Right lobe of liver (tissue), 4 donors: ENCODE data around the gene TNNI3.

ENCODE experiments used
- CTCF ChIP-seq, 4 donors: fragments of 200-600 bp in 3 of 4; fragments of 450-650 bp in 1 of 4; IDR thresholded peaks; one replicate each; pipeline versions ENCODE4 v1.5.1 to v1.8.0; 2016 to 2022; ENCODE audit warnings: antibody characterized with exemption in 4 of 4, mild to moderate bottlenecking in 2 of 4
- POLR2A ChIP-seq: fragments of 450-650 bp; IDR thresholded peaks from one replicate; pipeline ENCODE4 v1.6.1; 2017; ENCODE audit warnings: antibody characterized with exemption, mild to moderate bottlenecking
- donor health status: DM: no; HTN: no; CAD: no.
- donor health status: DM: no; HTN: no; CAD: no.
- donor health status: DM: no; HTN: yes; CAD: no.

- TF ChIP-seq CTCF (IDR thresholded peaks at IDR 0.05) (no peak), POLR2A (no peak)
These were observed 13.9 kb upstream of the TNNI3 start for GRCh38 chr19:55171440-55171839.
